Nucleus accumbens (tissue), 56 donors: ENCODE measurements around the gene NAXE.
"Not testable (repeated sequence)": the region's sequence is repeated elsewhere in the genome, so short reads cannot be mapped to it uniquely, and the experiment has no call there.

Experiments
- DNase-seq, 56 donors: peaks; one replicate each; lab custom pipeline; 2025; lab: John Stamatoyannopoulos, UW

Gene NAXE

DNA sequence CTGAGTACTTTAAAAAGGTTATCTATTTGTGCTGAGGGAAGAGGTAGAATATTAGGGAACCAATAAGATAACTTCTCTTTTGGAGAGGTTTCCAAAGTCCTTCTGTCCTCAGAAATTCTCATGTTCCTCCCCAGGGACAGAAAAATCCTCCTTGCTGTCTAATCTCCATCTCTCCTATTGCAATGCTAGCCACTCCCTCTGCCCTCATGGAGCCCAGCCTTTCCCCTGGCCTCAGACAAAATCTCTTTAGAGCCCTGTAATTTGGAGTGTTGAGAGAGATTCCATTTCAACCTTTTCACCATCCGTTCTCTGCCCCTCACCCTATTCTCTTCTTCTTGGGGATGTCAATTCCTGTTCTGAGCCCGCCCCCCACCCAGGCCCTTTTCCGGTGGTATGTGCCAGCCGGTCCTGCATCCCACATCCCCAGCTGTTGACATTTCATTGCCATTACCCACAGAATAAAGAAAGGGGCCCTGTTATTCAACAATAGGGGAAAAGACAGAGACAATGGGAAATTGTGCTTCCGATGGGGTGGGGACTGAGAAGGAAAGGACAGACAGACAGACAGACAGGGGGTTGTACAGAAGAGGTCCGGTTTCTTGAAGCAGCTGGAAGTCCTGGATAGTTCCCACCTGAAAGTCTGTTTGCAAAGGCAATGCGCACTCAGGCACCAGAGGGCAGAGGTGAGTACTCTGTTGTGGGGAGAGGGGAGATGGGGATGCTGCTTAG is 27.4 kb downstream of the NAXE start, which contains the start of gene HAPLN2:
TSS of gene HAPLN2 (plus strand) at position 563 of the 729 bp plus-strand sequence. CDS start 4,076 bp downstream, outside the sequence.
- peak in 44 of 56 donors; percentile 14 to 83 (median 56) for DNase-seq

DNA sequence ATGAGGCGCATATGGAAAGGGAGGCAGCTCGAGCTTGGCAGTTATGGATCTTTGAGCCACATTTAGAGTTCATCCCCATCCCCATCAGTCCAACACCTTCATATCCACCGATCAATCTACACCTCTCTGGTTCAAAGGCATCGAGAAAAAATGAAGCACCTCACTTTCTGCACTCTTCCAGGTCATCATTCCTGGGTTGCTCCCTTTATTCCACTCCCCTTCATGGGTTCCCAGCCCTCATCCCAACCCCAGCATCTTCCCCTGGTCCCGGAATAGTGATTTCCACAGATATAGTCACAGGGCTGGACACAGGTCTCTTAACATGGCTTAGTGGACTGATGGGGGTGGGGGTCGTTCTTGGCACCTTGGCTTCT is 28.0 kb downstream of the NAXE start:
- peak in 2 of 56 donors; percentile 27 to 57 for DNase-seq

DNA sequence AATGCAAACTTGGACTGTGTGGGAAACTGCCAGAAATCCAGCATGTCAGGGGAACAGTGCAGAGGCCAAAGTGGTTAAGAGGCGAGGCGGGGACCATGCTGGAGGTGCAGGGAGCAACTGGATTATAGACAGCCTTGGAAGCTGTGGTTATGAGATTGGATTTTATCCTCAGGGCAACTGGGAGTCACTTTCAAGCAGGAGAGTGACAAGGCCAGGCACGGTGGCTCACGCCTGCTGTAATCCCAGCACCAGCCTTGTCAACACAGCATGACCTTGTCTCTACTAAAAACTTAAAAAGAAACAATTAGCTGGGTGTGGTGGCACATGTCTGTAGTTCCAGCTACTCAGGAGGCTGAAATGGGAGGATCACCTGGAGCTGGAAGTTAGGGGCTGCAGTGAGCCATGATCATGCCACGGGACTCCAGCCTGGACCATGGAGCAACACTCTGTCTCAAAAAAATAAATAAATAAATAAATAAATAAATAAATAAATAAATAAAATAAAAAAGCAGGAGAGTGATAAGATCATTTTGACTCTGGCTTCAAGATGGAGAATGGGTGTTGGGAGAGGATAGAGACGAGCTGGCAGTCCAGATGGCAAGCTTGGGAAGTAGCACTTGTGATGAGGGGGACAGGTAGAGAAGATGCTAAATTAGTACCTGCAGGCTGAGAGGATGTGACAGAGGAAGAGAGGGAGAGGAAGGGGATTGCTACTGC is 31.2 kb downstream of the NAXE start:
- DNase-seq, result no peak

DNA sequence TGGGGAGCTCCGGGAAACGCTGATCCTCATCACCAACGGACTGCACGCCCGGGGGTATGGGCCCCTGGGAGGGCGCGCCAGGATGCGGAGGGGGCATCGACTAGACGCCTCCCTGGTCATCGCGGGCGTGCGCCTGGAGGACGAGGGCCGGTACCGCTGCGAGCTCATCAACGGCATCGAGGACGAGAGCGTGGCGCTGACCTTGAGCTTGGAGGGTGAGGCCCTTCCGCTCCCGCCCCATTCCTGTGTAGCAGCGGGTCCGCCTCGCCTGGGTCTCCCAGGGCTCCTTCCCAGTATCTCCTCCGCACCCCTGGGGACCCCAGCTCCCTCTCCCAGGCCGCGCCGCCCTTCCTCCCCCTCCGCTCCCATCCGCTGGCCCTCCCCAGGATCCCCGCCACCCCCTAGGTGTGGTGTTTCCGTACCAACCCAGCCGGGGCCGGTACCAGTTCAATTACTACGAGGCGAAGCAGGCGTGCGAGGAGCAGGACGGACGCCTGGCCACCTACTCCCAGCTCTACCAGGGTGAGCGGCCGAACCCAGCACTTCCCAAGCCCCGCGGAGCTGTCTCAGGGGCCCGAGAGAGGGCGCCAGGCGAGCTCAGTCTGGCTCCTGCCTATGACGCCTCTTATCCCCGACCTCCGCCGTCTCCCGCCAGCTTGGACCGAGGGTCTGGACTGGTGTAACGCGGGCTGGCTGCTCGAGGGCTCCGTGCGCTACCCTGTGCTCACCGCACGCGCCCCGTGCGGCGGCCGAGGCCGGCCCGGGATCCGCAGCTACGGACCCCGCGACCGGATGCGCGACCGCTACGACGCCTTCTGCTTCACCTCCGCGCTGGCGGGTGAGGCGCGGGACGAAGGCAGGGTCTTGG is 32.6 kb downstream of the NAXE start:
- DNase-seq, result peak in 27 of 56 donors; percentile 6 to 68 (median 36)

DNA sequence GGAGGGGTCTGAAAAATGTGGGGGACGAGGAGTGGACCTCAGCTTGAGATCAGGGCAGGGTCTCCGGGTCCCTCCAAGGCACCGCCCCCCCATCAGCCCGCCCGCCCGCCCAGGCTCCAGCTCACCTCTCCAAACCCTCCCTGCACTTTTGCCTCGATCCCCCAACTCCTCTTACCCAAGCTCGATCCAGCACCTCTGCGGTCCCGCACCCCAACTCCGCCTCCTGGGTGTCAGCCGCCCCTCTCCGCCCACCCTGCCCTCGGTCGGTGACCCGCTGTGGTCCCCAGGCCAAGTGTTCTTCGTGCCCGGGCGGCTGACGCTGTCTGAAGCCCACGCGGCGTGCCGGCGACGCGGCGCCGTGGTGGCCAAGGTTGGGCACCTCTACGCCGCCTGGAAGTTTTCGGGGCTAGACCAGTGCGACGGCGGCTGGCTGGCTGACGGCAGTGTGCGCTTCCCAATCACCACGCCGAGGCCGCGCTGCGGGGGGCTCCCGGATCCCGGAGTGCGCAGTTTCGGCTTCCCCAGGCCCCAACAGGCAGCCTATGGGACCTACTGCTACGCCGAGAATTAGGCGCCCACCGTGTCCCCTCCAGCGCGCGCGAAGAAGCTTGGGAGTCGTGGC is 33.3 kb downstream of the NAXE start:
- peak in 1 of 56 donors; percentile 36 for DNase-seq

DNA sequence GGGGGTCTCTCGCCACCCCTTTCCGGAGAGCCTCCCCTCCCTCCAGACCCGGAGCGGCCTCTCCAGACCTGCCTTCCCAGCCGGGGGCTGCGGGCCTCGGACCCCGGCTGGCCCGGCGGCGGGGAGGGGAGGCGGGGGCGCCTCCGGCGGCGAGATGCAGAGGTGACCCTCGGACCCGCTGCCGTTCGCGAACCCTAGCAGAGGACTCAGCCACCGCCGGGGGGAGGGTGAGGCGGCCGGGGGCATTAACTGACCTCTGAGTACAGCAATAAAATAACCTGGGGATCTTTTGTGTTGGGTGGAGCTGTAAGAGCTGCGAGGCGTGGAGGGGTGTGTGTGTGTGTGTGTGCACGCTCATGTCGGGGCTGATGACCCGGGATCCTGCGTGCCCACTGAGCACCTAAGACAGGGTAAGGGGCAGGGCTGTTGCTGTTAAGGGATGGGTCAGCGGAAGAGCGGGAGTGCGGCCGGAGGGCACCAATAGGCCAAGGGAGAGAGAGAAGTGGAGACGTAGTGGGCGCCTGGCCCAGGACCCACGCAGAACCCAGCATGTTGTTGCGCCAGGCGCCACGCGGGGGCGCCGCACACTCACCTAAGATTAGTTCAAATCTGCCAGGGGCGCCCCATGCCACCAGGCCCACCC is 34.0 kb downstream of the NAXE start:
- peak in 44 of 56 donors; percentile 22 to 88 (median 50) for DNase-seq

DNA sequence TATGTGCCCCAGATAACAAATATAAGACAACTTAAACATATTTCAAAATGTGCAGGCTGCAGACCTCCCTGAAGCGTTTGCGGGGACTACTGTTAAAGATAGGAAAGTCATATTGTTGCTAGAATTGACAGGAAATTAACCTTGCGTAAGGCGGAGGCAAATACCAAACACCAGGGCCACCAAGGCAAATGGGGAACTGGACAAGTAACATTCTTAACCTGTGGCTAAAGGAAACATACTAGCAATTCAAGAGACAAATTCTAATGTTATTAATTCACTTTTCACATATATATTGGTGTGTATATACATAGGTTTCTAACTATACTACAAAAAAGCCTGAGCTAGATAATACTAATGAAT is 34.5 kb downstream of the NAXE start:
- DNase-seq, result no peak

DNA sequence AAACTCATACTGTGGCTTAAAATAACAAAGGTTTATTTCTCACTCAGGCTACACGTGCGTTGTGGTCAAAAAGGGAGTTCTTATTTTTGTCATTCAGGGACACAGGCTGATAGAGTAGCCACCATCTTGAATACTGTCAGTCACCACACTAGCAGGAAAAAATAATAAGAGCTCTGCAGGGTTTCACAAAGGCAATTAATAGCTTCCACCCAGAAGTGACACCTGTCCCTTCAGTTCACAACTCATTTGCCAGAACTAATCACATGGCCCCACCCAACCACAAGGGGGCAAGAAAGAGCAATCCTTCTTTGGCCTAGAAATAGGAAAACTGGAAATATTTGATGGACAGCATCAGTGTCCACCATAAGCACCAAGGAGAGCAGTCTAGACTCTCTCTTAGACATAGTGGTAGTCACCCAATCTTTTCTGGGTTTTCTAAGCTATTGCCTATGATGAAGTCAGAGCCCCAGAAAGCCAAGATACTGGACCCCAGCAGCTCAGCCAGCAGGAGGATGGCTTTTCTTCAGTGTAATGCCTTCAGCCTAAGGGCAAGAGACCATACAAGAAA is 35.8 kb downstream of the NAXE start:
- peak in 16 of 56 donors; percentile 8 to 57 (median 23) for DNase-seq

DNA sequence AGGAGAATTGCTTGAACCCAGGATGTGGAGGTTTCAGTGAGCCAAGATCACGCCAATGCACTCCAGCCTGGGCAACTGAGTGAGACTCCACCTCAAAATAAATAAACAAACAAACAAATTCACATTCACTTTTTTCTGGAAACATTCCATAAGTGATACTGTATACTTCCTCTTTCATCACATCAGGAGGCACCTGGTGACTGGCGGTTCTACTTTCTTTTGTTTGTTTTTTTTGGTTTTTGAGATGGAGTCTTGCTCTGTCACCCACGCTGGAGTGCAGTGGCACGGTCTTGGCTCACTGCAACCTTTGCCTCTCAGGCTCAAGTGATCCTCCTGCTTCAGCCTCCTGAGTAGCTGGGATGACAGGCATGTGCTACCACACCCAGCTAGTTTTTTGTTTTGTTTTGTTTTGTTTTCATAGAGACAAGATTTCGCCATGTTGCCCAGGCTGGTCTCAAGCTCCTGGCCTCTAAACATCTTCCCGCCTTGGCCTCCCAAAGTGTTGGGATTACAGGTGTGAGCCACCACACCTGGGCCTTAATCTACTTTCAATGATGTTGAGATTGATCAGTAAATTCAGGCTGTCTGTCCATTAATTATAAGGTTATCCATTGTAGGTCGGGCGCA is 38.4 kb downstream of the NAXE start:
- DNase-seq, result no peak

DNA sequence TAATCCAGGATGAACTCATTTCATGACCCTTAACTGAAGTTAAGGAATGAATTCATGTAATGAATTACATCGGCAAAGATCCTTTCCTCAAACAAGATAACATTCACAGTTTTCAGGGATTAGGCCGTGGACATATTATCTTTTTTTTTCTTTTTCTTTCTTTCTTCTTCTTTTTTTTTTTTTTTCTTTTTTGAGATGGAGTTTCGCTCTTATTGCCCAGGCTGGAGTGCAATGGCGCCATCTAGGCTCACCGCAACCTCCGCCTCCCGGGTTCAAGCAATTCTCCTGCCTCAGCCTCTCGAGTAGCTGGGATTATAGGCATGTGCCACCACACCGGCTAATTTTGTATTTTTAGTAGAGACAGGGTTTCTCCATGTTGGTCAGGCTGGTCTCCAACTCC is 39.6 kb downstream of the NAXE start:
- not testable (repeated sequence) for DNase-seq

DNA sequence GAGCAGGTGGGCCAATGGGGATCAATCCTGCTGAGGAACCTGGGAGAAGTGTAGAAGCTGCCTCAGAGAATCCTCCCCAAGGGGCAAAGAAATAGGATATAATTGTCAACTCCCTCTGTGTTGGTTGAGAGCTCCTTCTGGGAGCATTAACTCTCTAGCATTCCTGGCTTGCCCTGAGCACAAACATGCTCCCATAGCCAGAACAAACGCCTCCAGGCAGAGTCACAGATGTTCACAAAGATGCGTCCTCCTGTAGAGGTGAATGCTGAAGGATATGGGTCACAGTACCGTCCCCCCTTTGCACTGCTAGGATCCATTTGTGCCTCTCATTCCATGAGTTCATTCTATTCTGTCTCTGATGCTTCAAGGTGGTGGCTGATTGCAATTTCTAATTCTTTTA is 40.8 kb downstream of the NAXE start:
- no peak for DNase-seq

DNA sequence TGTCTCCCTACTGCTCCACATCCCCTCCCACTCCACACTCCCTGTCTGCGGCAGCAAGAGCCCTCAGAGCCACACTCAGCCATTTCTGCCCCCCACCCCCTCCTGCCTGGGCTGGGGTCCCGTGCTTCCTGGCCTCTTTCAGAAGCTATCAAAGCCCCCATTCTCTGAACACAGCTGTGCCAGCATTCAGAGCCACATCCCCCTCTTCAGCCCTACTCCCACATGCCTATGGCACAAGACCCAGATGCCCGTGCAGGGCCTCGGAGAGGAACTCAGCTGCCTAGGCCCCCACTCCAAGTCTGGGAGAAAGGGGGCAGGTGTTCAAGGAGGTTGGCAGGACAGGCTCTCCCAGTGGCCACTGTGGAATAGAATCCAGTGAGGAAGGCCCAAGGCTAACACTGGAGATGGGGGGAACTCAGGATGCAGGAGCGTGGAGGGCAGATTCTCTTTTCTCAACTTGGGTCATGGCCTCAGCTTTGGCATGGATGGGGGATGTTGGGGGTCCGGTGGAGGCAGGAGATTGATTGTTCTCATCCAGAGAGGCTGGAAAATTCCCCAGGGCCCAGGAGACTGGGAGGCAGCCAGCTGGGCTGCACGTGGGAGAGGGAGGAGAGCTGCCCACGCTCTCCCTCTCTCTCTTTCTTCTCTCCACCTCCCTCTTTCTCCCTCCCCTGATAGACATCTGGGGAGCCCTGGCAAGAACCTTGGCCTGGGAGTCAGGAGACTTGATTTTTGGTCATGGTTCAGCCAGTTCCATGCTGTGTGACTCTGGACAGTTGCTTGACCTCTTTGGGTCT is 46.8 kb downstream of the NAXE start:
- DNase-seq, result peak in 45 of 56 donors; percentile 22 to 78 (median 57)

DNA sequence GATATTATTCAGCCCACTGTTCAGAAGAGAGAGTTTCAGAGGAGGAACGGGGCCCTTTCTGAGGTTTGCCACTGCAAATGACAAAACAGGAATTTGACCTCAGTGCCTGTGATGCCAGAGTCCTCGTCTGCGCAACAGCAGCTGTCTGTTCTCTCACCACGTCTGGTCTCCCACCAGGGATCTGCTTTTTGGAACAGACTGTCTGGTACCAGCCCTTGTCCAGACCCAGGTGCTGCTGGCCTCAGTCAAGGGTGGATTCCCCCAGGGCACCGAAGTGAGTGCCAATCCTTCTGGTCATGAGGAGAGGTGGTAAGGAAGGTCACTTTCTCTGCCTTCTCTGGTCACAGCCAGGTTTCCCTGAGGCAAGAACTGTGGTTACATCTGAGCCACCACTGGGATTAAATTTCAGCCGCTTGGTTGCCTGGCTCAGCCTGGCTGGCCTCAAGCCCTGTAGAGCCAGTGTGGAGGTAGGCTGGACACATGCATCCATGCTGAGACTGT is 48.1 kb downstream of the NAXE start:
- DNase-seq, result peak in 1 of 56 donors; percentile 11

DNA sequence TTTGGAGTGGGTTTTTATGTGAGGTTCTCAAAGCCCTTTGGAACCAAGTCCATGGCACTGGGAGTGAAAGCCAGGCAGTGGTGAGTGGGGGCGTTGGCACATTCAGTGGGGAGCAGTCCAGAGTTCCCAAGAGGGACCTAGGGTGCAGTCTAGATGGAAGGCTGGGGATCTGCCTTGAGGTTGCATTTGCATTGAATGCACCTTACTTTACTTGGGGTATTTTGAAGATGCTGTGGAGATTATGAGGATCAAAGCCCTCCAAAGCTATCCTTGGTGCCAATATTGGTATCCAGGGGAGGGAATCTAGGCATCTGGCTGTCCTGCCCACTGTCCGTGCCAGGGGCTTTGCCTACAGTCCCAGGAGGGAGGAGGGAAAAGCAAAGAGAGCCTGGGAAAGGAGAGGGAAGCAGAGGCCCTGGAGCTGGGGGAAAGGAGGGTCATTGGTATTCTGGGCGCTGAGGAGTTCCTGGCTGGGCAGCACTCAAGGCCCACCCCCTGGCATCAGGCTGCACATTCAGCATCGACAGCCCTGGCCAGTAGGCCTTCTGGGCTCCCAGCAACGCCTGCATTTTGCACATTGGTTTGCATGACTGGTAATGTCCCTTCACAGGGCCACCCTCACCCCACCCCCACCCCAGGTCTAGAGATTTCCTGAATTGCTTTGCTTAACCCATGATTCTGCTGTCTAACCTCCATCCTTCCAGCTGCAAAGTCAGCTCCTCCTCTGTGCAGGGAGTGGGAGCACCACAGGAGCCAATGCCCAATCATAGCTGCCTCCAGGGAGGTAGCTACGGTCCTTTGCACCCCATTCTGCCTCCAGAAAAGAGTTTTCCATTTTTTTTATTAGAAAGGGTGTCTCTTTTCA is 49.5 kb downstream of the NAXE start:
- peak in 49 of 56 donors; percentile 20 to 92 (median 61) for DNase-seq

DNA sequence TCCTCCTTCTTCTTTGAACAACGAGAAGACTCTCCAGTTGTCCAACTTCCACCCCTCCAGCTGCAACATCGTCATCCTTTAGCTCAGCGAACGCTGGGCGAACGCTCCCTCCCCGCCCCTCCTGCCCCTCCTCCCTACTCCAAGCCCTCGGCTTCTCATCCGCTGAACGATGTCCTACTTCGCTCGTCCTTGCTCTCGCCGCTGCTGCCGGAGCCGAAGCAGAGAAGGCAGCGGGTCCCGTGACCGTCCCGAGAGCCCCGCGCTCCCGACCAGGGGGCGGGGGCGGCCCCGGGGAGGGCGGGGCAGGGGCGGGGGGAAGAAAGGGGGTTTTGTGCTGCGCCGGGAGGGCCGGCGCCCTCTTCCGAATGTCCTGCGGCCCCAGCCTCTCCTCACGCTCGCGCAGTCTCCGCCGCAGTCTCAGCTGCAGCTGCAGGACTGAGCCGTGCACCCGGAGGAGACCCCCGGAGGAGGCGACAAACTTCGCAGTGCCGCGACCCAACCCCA is 50.2 kb downstream of the NAXE start, which contains the start of gene BCAN:
TSS of gene BCAN (plus strand) at position 357 of the 504 bp plus-strand sequence. CDS start 3,938 bp downstream, outside the sequence.
- peak in 51 of 56 donors; percentile 32 to 86 (median 72) for DNase-seq

DNA sequence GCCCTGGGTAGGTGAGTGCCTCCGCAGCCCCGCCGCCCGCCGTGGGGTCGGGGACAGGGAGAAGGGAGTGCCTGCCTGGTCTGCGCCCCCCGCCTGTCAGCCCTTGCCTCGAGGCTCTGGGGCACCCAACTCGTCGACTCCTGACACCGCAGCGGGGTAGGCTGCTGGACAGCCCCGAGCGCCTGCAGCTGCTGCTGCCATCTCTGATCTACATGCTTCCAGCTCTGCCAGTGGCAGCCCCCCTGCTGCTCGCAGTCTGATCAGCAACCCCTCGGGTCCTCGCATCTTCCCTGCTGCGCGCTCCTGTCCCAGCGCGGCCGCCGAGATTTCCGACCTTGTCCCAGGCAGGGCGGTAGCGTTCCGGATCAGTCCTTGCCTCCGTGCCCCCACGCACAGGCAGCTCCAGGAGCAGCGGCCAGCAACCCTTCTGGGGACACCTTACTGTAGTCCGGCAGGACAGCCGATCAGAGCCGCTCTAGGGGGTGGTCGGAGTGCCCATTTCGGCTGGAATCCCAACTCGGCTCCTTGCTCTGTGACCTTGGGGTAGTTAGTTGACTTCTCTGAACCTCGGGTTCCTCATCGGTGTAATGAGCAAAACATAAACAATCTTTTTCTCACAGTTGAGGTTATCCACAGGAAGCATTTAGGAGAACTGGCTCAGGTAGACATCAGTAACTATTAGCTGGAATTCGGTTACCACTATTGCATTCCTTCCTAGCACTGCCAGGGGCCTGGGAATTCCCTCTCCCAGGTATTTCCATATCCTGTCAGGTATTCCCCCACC is 50.9 kb downstream of the NAXE start:
- peak in 4 of 56 donors; percentile 31 to 71 (median 50) for DNase-seq
